ENCODE results near the gene ZNF112.
"Not testable (repeated sequence)": the region's sequence is repeated elsewhere in the genome, so short reads cannot be mapped to it uniquely, and the experiment has no call there.

Gene ZNF112

DNA sequence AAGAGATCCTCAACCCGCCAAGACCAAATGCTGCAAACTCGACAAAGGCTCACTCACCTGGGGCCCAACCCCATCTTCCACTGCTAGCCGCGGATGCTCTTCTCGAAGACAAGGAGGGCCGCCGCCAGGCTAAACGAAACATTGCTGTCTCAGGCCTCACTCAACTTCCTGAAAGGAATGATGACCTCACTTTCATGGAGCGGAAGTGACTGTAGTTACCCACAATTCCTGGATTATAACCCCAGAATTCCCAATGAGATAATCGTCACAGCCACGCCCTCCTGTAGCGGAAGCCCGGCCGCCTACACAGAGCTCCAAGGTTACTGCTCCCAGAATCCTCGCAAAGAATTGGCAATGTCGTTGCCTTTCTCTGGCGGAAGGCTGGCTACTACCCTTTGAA, 10.5 kb upstream of the ZNF112 start:
- ATAC-seq (ENCODE audit: low read depth), result no peak
- H3K36me3 ChIP-seq (ENCODE audit: low read depth), result no peaks in the 10 kb centered on the region
- no peak for DNase-seq (ENCODE audit: low spot score)
- no peak overlapping the region for H3K4me3 ChIP-seq (ENCODE audit: severe bottlenecking)
- no peaks in the 10 kb centered on the region for H3K4me1 ChIP-seq (ENCODE audit: insufficient read depth, poor library complexity, severe bottlenecking)
- no peaks in the 10 kb centered on the region for H3K9me3 ChIP-seq (ENCODE audit: severe bottlenecking)
- TF ChIP-seq, protein P1, sequence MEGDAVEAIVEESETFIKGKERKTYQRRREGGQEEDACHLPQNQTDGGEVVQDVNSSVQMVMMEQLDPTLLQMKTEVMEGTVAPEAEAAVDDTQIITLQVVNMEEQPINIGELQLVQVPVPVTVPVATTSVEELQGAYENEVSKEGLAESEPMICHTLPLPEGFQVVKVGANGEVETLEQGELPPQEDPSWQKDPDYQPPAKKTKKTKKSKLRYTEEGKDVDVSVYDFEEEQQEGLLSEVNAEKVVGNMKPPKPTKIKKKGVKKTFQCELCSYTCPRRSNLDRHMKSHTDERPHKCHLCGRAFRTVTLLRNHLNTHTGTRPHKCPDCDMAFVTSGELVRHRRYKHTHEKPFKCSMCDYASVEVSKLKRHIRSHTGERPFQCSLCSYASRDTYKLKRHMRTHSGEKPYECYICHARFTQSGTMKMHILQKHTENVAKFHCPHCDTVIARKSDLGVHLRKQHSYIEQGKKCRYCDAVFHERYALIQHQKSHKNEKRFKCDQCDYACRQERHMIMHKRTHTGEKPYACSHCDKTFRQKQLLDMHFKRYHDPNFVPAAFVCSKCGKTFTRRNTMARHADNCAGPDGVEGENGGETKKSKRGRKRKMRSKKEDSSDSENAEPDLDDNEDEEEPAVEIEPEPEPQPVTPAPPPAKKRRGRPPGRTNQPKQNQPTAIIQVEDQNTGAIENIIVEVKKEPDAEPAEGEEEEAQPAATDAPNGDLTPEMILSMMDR (IDR thresholded peaks at IDR 0.05; ENCODE audit: poor library complexity, severe bottlenecking), result no peak
- no peaks in the 10 kb centered on the region for H3K27me3 ChIP-seq (ENCODE audit: insufficient read depth, poor library complexity, severe bottlenecking)
- no peak overlapping the region for H3K27ac ChIP-seq (ENCODE audit: poor library complexity, severe bottlenecking)

- Histone ChIP-seq H3K27ac (ENCODE audit: poor library complexity, severe bottlenecking) (no peak overlapping the region), H3K36me3 (ENCODE audit: low read depth) (peaks cover 11% of the 10 kb centered on the region), H3K9me3 (ENCODE audit: severe bottlenecking) (peaks cover 5% of the 10 kb centered on the region), H3K4me1 (ENCODE audit: insufficient read depth, poor library complexity, severe bottlenecking) (no peaks in the 10 kb centered on the region), H3K4me3 (ENCODE audit: severe bottlenecking) (no peak overlapping the region), H3K27me3 (ENCODE audit: insufficient read depth, poor library complexity, severe bottlenecking) (no peaks in the 10 kb centered on the region)
- no peak for DNase-seq (ENCODE audit: low spot score)
- ATAC-seq (ENCODE audit: low read depth), result no peak
- TF ChIP-seq, protein P1 (IDR thresholded peaks at IDR 0.05; ENCODE audit: poor library complexity, severe bottlenecking), result no peak
Measured at GRCh38 chr19:44346556-44346955, 9.9 kb downstream of the ZNF112 start.

GRCh38 chr19:44345959-44346358, 10.5 kb downstream of the ZNF112 start:
- Histone ChIP-seq H3K27ac (ENCODE audit: poor library complexity, severe bottlenecking) (no peak overlapping the region), H3K27me3 (ENCODE audit: insufficient read depth, poor library complexity, severe bottlenecking) (no peaks in the 10 kb centered on the region), H3K9me3 (ENCODE audit: severe bottlenecking) (peaks cover 5% of the 10 kb centered on the region), H3K4me3 (ENCODE audit: severe bottlenecking) (no peak overlapping the region), H3K4me1 (ENCODE audit: insufficient read depth, poor library complexity, severe bottlenecking) (no peaks in the 10 kb centered on the region), H3K36me3 (ENCODE audit: low read depth) (peaks cover 11% of the 10 kb centered on the region)
- no peak for ATAC-seq (ENCODE audit: low read depth)
- no peak for DNase-seq (ENCODE audit: low spot score)
- TF ChIP-seq, protein P1 (IDR thresholded peaks at IDR 0.05; ENCODE audit: poor library complexity, severe bottlenecking), result no peak

DNA sequence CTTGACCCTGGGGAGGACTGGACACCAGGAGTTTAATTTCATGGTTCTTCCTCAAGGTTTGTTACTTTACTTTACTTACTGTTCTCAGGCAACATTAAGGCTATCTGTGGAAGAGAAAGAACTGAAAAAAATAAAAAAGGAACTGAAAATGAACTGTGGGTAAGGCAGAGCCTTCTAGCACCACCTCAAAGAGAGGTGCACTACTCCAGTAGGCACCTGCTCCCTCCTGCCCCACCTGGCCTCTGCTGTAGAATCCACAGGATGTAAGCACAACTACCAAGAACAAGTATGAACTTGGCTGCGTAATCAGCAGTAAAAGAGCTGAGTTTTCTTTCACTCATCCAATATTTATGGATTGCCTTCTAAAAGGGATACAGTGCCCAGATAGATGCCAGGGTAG, 12.2 kb downstream of the ZNF112 start:
- Histone ChIP-seq H3K4me3 (ENCODE audit: severe bottlenecking) (no peak overlapping the region), H3K4me1 (ENCODE audit: insufficient read depth, poor library complexity, severe bottlenecking) (no peaks in the 10 kb centered on the region), H3K36me3 (ENCODE audit: low read depth) (peaks cover 23% of the 10 kb centered on the region), H3K27me3 (ENCODE audit: insufficient read depth, poor library complexity, severe bottlenecking) (no peaks in the 10 kb centered on the region), H3K27ac (ENCODE audit: poor library complexity, severe bottlenecking) (no peak overlapping the region), H3K9me3 (ENCODE audit: severe bottlenecking) (no peaks in the 10 kb centered on the region)
- TF ChIP-seq, protein P1 (IDR thresholded peaks at IDR 0.05; ENCODE audit: poor library complexity, severe bottlenecking), result no peak
- ATAC-seq (ENCODE audit: low read depth) (no peak), DNase-seq (ENCODE audit: low spot score) (no peak)

- DNase-seq (ENCODE audit: low spot score) (no peak), ATAC-seq (ENCODE audit: low read depth) (no peak)
- Histone ChIP-seq H3K4me1 (ENCODE audit: insufficient read depth, poor library complexity, severe bottlenecking) (no peaks in the 10 kb centered on the region), H3K36me3 (ENCODE audit: low read depth) (peaks cover 25% of the 10 kb centered on the region), H3K4me3 (ENCODE audit: severe bottlenecking) (no peak overlapping the region), H3K27me3 (ENCODE audit: insufficient read depth, poor library complexity, severe bottlenecking) (no peaks in the 10 kb centered on the region), H3K9me3 (ENCODE audit: severe bottlenecking) (no peaks in the 10 kb centered on the region), H3K27ac (ENCODE audit: poor library complexity, severe bottlenecking) (no peak overlapping the region)
- TF ChIP-seq, protein P1 (IDR thresholded peaks at IDR 0.05; ENCODE audit: poor library complexity, severe bottlenecking), result no peak
Measured at GRCh38 chr19:44341794-44342193, 14.7 kb downstream of the ZNF112 start.

GRCh38 chr19:44334639-44335038, 21.8 kb downstream of the ZNF112 start:
- H3K9me3 ChIP-seq (ENCODE audit: severe bottlenecking); H3K4me3 ChIP-seq (ENCODE audit: severe bottlenecking); H3K4me1 ChIP-seq (ENCODE audit: insufficient read depth, poor library complexity, severe bottlenecking); H3K27me3 ChIP-seq (ENCODE audit: insufficient read depth, poor library complexity, severe bottlenecking); DNase-seq (ENCODE audit: low spot score); ATAC-seq (ENCODE audit: low read depth); H3K27ac ChIP-seq (ENCODE audit: poor library complexity, severe bottlenecking): not testable (repeated sequence)
- peaks cover 69% of the 10 kb centered on the region for H3K36me3 ChIP-seq (ENCODE audit: low read depth)

All from RWPE2 (cell line).